GM12878 (cell line): ENCODE measurements around the gene FBXW7. TPM values are rescaled to one million over a fixed set of nuclear protein-coding genes. Genes with fewer than 3 reads are reported as not detected.

ENCODE experiments used
- ATAC-seq: fragments of 200-7000 bp; cut with Tn5 transposase; 3 replicates; pipeline ENCODE4 v1.9.1; 2020; ENCODE audit warnings: mild to moderate bottlenecking, moderate library complexity
- BruUV-seq: library from RNA; stranded (reverse); fragments of 400-500 nt; replicated peaks from 2 replicates; lab custom pipeline; 2021; lab: Mats Ljungman, UMichigan
- CTCF ChIA-PET: fragments of 300-600 bp; sonication (Branson Sonifier 250); formaldehyde crosslinking; extraction: SDS; loops from one replicate; lab custom pipeline; 2021; ENCODE audit warnings: inconsistent platforms; lab: Yijun Ruan, JAX
- POLR2A ChIA-PET: fragments of 350-600 bp; formaldehyde crosslinking; extraction: SDS; loops from one replicate; lab custom pipeline; 2021; ENCODE audit warnings: inconsistent platforms; lab: Charles Lee
- RAD21 ChIA-PET: fragments of 300-600 bp; sonication (Branson Sonifier 250); formaldehyde crosslinking; loops from one replicate; lab custom pipeline; 2023; ENCODE audit warnings: antibody characterized with exemption; ENCODE audit not compliant: unreplicated experiment; lab: Charles Lee
- SMC1A ChIA-PET: fragments of 300-600 bp; sonication (Branson Sonifier 250); formaldehyde crosslinking; loops from one replicate; lab custom pipeline; 2023; ENCODE audit not compliant: unreplicated experiment, uncharacterized antibody; lab: Charles Lee
- DNase-seq: peaks from one replicate; pipeline ENCODE4 v3.0.0-alpha.2; 2011; ENCODE audit warnings: low read depth, low spot score
- FAIRE-seq: peaks from 3 replicates; lab custom pipeline; 2011; peaks lifted over from hg19 to GRCh38; lab: Jason Lieb, UNC
- H2AFZ ChIP-seq: 2 replicates; pipeline ENCODE4 v1.6.0; 2011; ENCODE audit warnings: low read depth, low read length, control low read depth; ENCODE audit not compliant: control insufficient read depth
- H3K27ac ChIP-seq: 2 replicates; pipeline ENCODE4 v1.5.1; 2011; ENCODE audit warnings: control low read depth; ENCODE audit not compliant: control insufficient read depth, insufficient read depth
- H3K27me3 ChIP-seq, 2 experiments: replicated peaks in 1 of 2; 2 replicates each; pipeline versions ENCODE4 v1.6.0 to v1.6.1; 2011; ENCODE audit warnings: low read length in 1 of 2; ENCODE audit not compliant: control insufficient read depth in 2 of 2, insufficient read depth in 2 of 2
- H3K36me3 ChIP-seq, 2 experiments: 2 replicates each; pipeline ENCODE4 v1.5.1; 2011; ENCODE audit warnings: low read length in 1 of 2; ENCODE audit not compliant: control insufficient read depth in 2 of 2, insufficient read depth in 2 of 2
- H3K4me1 ChIP-seq: 2 replicates; pipeline ENCODE4 v1.6.1; 2011; ENCODE audit warnings: mild to moderate bottlenecking, low read length, moderate library complexity, mixed read lengths; ENCODE audit not compliant: control insufficient read depth, insufficient read depth
- H3K4me2 ChIP-seq: 2 replicates; pipeline ENCODE4 v1.6.0; 2011; ENCODE audit warnings: control low read depth; ENCODE audit not compliant: control insufficient read depth, insufficient read depth
- H3K4me3 ChIP-seq: fragments of 200-600 bp; sonication (generic); 2 replicates; pipeline ENCODE4 v1.5.1; 2016
- H3K79me2 ChIP-seq: 2 replicates; pipeline ENCODE4 v1.6.0; 2011; ENCODE audit warnings: low read length; ENCODE audit not compliant: control insufficient read depth, insufficient read depth
- H3K9ac ChIP-seq: 2 replicates; pipeline ENCODE4 v1.8.0; 2011; ENCODE audit warnings: low read length, control low read depth, mixed read lengths; ENCODE audit not compliant: control insufficient read depth, insufficient read depth
- H3K9me3 ChIP-seq: replicated peaks from 3 replicates; pipeline ENCODE4 v1.5.1; 2011; ENCODE audit warnings: mild to moderate bottlenecking, low read length; ENCODE audit not compliant: control insufficient read depth, insufficient read depth
- H4K20me1 ChIP-seq: 2 replicates; pipeline ENCODE4 v1.6.0; 2011; ENCODE audit not compliant: control insufficient read depth, insufficient read depth
- GATAD2B ChIP-seq: fragments of 450-650 bp; conservative IDR thresholded peaks from 2 replicates; pipeline ENCODE4 v1.6.1; 2017; ENCODE audit warnings: low read depth, mild to moderate bottlenecking, moderate library complexity
- POU2F2 ChIP-seq: IDR thresholded peaks from 3 replicates; pipeline ENCODE4 v1.6.1; 2011; ENCODE audit warnings: low read depth, mild to moderate bottlenecking, low read length, borderline replicate concordance
- RAD21 ChIP-seq: IDR thresholded peaks from 2 replicates; pipeline ENCODE4 v1.6.1; 2011; ENCODE audit warnings: mild to moderate bottlenecking, low read depth, low read length, moderate library complexity; ENCODE audit not compliant: insufficient read depth
- WGBS: methylation state at CpG from one replicate; pipeline ENCODE4 v1.1.6; 2016; ENCODE audit warnings: low lambda C conversion rate; ENCODE audit not compliant: insufficient replicate concordance, insufficient coverage; ENCODE audit errors: missing lambda C conversion rate; 5-methylcytosine and 5-hydroxymethylcytosine counted together
- in situ Hi-C: fragments of 300-500 bp; cut with MboI; formaldehyde crosslinking; loops from 9 replicates; pipeline ENCODE4 v1.14.3; 2018; ENCODE audit warnings: mixed read lengths
- intact Hi-C: fragments of 100-400 bp; cut with micrococcal nuclease; formaldehyde crosslinking; loops from one replicate; pipeline ENCODE4 v1.14.2; 2022; ENCODE audit not compliant: unreplicated experiment
- polyA plus RNA-seq, 11 experiments: library from polyadenylated mRNA; depleted of rRNA in 4 of 11; unstranded in 6 of 11; stranded (reverse) in 5 of 11; fragments of >200 nt; fragmentation: Nextera tagmentation in 4 of 11; fragmentation: Illumina TruSeq in 1 of 11; extraction: Ambion mirVana in 4 of 11; extraction: Trizol in 1 of 11; gene quantifications; 1 replicate in 1 of 11; 2 replicates in 10 of 11; pipeline versions ENCODE4 v1.2.1 to v1.2.3, GENCODE V29; 2011 to 2016; ENCODE audit warnings: inconsistent platforms in 2 of 11, missing spikeins in 2 of 11, low read depth in 1 of 11
- total RNA-seq, 4 experiments: library from RNA; depleted of rRNA in 3 of 4; stranded (reverse); fragments of >200 nt in 3 of 4; fragmentation: Illumina TruSeq in 1 of 4; extraction: Trizol in 1 of 4; gene quantifications; 2 replicates each; pipeline versions ENCODE4 v1.2.1 to v1.2.3, GENCODE V29; 2013 to 2021

FBXW7 gene
- total and polyA plus RNA-seq, 10 of the 15 experiments (the other 5 are each of a cell fraction or from before 2014, with no cell fraction given) = 35.8 to 118 (median 47.2) TPM

DNA sequence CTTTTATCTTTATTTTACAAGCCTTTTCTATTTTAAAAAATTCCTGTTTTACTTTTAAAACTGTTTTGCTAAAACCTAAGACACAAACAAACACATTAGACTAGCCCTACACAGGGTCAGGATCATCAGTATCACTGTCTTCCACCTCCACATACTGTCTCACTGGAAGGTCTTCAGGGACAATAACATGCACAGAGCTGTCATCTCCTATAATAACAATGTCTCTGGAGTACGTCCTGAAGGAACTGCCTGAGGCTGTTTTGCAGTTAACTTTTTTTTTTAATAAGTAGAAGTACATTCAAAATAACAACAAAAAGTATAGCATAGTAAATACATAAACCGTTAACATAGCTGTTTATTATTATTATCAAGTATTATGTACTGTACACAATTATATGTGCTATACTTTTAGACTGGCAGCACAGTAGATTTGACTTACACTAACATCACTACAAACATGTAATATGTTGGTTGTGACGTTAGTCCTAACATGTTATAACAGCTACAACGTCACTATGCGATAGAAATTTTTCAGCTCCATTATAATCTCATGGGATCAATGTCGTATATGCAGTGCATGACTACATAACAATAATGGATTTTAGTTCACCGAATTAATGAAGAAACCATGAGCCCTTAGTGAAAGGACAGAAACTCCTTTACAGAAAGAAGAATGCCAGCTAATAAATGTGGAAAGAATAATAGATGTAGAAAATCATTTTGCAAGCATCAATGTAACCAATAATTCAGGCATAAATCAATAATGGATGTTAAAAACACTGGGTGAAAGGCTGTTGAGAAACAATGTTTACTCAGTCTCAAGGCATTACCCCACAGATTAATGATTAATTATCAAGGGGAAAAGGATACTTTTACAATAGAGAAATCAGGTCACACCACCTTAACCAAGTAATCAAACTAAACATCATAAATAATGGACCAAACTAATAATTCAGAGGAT is 49.2 kb downstream of the FBXW7 start:
- in situ Hi-C loops (no loop called here), intact Hi-C loops (no loop called here)
- ChIA-PET POLR2A (interaction anchor here (0.7 to 1.7 kb wide), 7 partner anchors 11 to 152 kb away, joined by 3 to 7 read pairs (median 4); no protein-coding TSS in a partner anchor), CTCF (interaction anchor here (0.6 to 1.6 kb wide), 16 partner anchors 11 to 950 kb away, joined by 3 to 17 read pairs (median 4); partner anchors contain the start of gene FBXW7), RAD21 (interaction anchor here (1.0 to 4.0 kb wide), 10 partner anchors 11 to 157 kb away, joined by 3 to 39 read pairs (median 5); no protein-coding TSS in a partner anchor), SMC1A (interaction anchor here (0.7 to 3.8 kb wide), 22 partner anchors 8 to 212 kb away, joined by 3 to 31 read pairs (median 4); no protein-coding TSS in a partner anchor)
- 80% methylated on average over 7 of the region's 7 CpGs for WGBS
- peak overlapping the region; percentile 24 for H3K4me2 ChIP-seq
- no peaks in the 10 kb centered on the region for H3K27me3 ChIP-seq
- no peak for DNase-seq
- peaks cover 7% of the 10 kb centered on the region for H3K4me1 ChIP-seq
- H3K36me3 ChIP-seq = peaks cover 0 to 5% of the 10 kb centered on the region in 2 experiments; a peak in 2 of 4 replicates
- no peak for FAIRE-seq
- H3K79me2 ChIP-seq = peaks cover 77% of the 10 kb centered on the region
- H3K27ac ChIP-seq = peak overlapping the region; percentile 58
- no TSS peak for BruUV-seq
- H4K20me1 ChIP-seq = no peaks in the 10 kb centered on the region
- no peak overlapping the region for H3K9ac ChIP-seq
- no peak overlapping the region for H3K4me3 ChIP-seq
- H3K9me3 ChIP-seq = peaks cover 4% of the 10 kb centered on the region; the same call in 2 of the 3 replicates
- no peak for TF ChIP-seq GATAD2B
- TF ChIP-seq POU2F2 = no peak
- TF ChIP-seq RAD21 = no peak
- ATAC-seq = peak; percentile 25; the same call in 2 of the 3 replicates
- H2AFZ ChIP-seq = no peak overlapping the region
